HEK293 (cell line): Measurements from ENCODE around the gene IFNL2.

ENCODE experiments used
- CTCF ChIA-PET: fragments of 350-600 bp; formaldehyde crosslinking; extraction: SDS; loops from one replicate; lab custom pipeline; 2021; ENCODE audit warnings: antibody characterized with exemption; lab: Yijun Ruan, JAX
- POLR2A ChIA-PET: fragments of 300-600 bp; formaldehyde crosslinking; extraction: SDS; loops from one replicate; lab custom pipeline; 2020; ENCODE audit warnings: antibody characterized with exemption, inconsistent platforms; lab: Yijun Ruan, JAX
- H3K27ac ChIP-seq: fragments of 200-500 bp; sonication (Bioruptor generic); 2 replicates; pipeline ENCODE4 v1.5.1; 2014; ENCODE audit warnings: low read depth, low read length, control low read depth, inconsistent platforms; ENCODE audit errors: extremely low read depth
- H3K36me3 ChIP-seq, 2 experiments: fragments of 200-500 bp in 1 of 2; sonication (Bioruptor generic) in 1 of 2; 1 replicate in 1 of 2; 2 replicates in 1 of 2; pipeline ENCODE4 v1.5.1; 2014 to 2017; ENCODE audit warnings: inconsistent platforms in 2 of 2, low read length in 2 of 2; ENCODE audit not compliant: control insufficient read depth in 2 of 2, insufficient read depth in 1 of 2
- H3K4me1 ChIP-seq: fragments of 200-500 bp; sonication (Bioruptor generic); 2 replicates; pipeline ENCODE4 v1.5.1; 2014; ENCODE audit warnings: mild to moderate bottlenecking, low read length, inconsistent platforms; ENCODE audit not compliant: control insufficient read depth, insufficient read depth
- H3K4me3 ChIP-seq: 2 replicates; pipeline ENCODE4 v1.5.1; 2011; ENCODE audit warnings: low read depth, mild to moderate bottlenecking, control low read depth, low read length, moderate library complexity
- H3K9me3 ChIP-seq: fragments of 200-500 bp; sonication (Bioruptor generic); 2 replicates; pipeline ENCODE4 v1.5.1; 2014; ENCODE audit warnings: low read depth, low read length, inconsistent platforms; ENCODE audit not compliant: control insufficient read depth, insufficient read depth
- KLF10 ChIP-seq: fragments of 450-650 bp; IDR thresholded peaks from 2 replicates; pipeline ENCODE4 v1.5.1; 2018; ENCODE audit warnings: missing biosample characterization, mild to moderate bottlenecking, missing genetic modification characterization
- PATZ1 ChIP-seq: fragments of 450-650 bp; formaldehyde crosslinking; IDR thresholded peaks from 2 replicates; pipeline ENCODE4 v1.5.1; 2016; ENCODE audit warnings: missing biosample characterization, missing genetic modification characterization
- PRDM10 ChIP-seq: fragments of 450-650 bp; formaldehyde crosslinking; IDR thresholded peaks from 2 replicates; pipeline ENCODE4 v1.5.1; 2016; ENCODE audit warnings: missing biosample characterization, missing genetic modification characterization
- ZBTB10 ChIP-seq: fragments of 450-650 bp; formaldehyde crosslinking; IDR thresholded peaks from 2 replicates; pipeline ENCODE4 v1.5.1; 2016; ENCODE audit warnings: missing biosample characterization, missing genetic modification characterization
- ZBTB21 ChIP-seq: fragments of 450-650 bp; formaldehyde crosslinking; IDR thresholded peaks from 2 replicates; pipeline ENCODE4 v1.5.1; 2017; ENCODE audit warnings: missing biosample characterization, missing genetic modification characterization
- ZFP3 ChIP-seq: fragments of 450-650 bp; formaldehyde crosslinking; IDR thresholded peaks from 2 replicates; pipeline ENCODE4 v1.5.1; 2016; ENCODE audit warnings: low read depth, missing biosample characterization, missing genetic modification characterization
- ZNF10 ChIP-seq: fragments of 450-650 bp; formaldehyde crosslinking; IDR thresholded peaks from 2 replicates; pipeline ENCODE4 v1.5.1; 2017; ENCODE audit warnings: missing biosample characterization, missing genetic modification characterization
- ZNF138 ChIP-seq: fragments of 450-650 bp; formaldehyde crosslinking; IDR thresholded peaks from 2 replicates; pipeline ENCODE4 v1.5.1; 2016; ENCODE audit warnings: missing biosample characterization, missing genetic modification characterization, borderline replicate concordance
- ZNF146 ChIP-seq: fragments of 450-650 bp; formaldehyde crosslinking; IDR thresholded peaks from 2 replicates; pipeline ENCODE4 v1.5.1; 2016; ENCODE audit warnings: missing biosample characterization, missing genetic modification characterization
- ZNF202 ChIP-seq: fragments of 450-650 bp; formaldehyde crosslinking; IDR thresholded peaks from 2 replicates; pipeline ENCODE4 v1.5.1; 2016; ENCODE audit warnings: missing biosample characterization, missing genetic modification characterization, borderline replicate concordance
- ZNF221 ChIP-seq: fragments of 450-650 bp; formaldehyde crosslinking; IDR thresholded peaks from 2 replicates; pipeline ENCODE4 v1.5.1; 2017; ENCODE audit warnings: missing biosample characterization, missing genetic modification characterization, borderline replicate concordance
- ZNF23 ChIP-seq: fragments of 450-650 bp; formaldehyde crosslinking; IDR thresholded peaks from 2 replicates; pipeline ENCODE4 v1.5.1; 2016; ENCODE audit warnings: missing biosample characterization, missing genetic modification characterization, borderline replicate concordance
- ZNF311 ChIP-seq: fragments of 450-650 bp; formaldehyde crosslinking; IDR thresholded peaks from 2 replicates; pipeline ENCODE4 v1.5.1; 2017; ENCODE audit warnings: missing biosample characterization, missing genetic modification characterization, borderline replicate concordance
- ZNF335 ChIP-seq: fragments of 450-650 bp; formaldehyde crosslinking; conservative IDR thresholded peaks from 2 replicates; pipeline ENCODE4 v1.5.1; 2016; ENCODE audit warnings: missing biosample characterization, missing genetic modification characterization
- ZNF639 ChIP-seq: fragments of 450-650 bp; formaldehyde crosslinking; IDR thresholded peaks from 2 replicates; pipeline ENCODE4 v1.5.1; 2016; ENCODE audit warnings: missing biosample characterization, missing genetic modification characterization
- ZNF660 ChIP-seq: fragments of 450-650 bp; IDR thresholded peaks from 2 replicates; pipeline ENCODE4 v1.5.1; 2018; ENCODE audit warnings: missing biosample characterization, mild to moderate bottlenecking, missing genetic modification characterization
- ZNF692 ChIP-seq: fragments of 450-650 bp; formaldehyde crosslinking; IDR thresholded peaks from 2 replicates; pipeline ENCODE4 v1.5.1; 2016; ENCODE audit warnings: missing biosample characterization, missing genetic modification characterization
- ZNF792 ChIP-seq: fragments of 450-650 bp; formaldehyde crosslinking; IDR thresholded peaks from 2 replicates; pipeline ENCODE4 v1.5.1; 2016; ENCODE audit warnings: missing biosample characterization, missing genetic modification characterization

IFNL2 gene

GRCh38 chr19:39307046-39307821 is 39.0 kb downstream of the IFNL2 start (continued):
- no peak for TF ChIP-seq ZBTB10 (tag by site-specific recombination)
- TF ChIP-seq KLF10 (tag by site-specific recombination), result 0 out of 2 replicates have a peak, but pooled peaks have one; percentile 29

- ChIA-PET POLR2A (no interaction called here), CTCF (interaction anchor here (1.1 kb wide), 1 partner anchor 20 kb away, joined by 3 read pairs; no protein-coding TSS in a partner anchor)
- no peak overlapping the region for H3K27ac ChIP-seq
- no peaks in the 10 kb centered on the region for H3K9me3 ChIP-seq
- peaks cover 43 to 45% of the 10 kb centered on the region in 2 experiments for H3K36me3 ChIP-seq
- peak; percentile 66; the same call in 1 of the 2 replicates for TF ChIP-seq ZNF202 (tag by site-specific recombination)
- no peak for TF ChIP-seq ZFP3
- 0 out of 2 replicates have a peak, but pooled peaks have one; percentile 25 for TF ChIP-seq ZNF10
- H3K4me3 ChIP-seq, result no peak overlapping the region
- peaks cover 22% of the 10 kb centered on the region for H3K4me1 ChIP-seq
Observed at GRCh38 chr19:39307822-39308530, 39.8 kb downstream of the IFNL2 start.

GRCh38 chr19:39308531-39309304 is 40.5 kb downstream of the IFNL2 start:
- ChIA-PET POLR2A (no interaction called here), CTCF (interaction anchor here (0.6 to 1.1 kb wide), 2 partner anchors 19 to 47 kb away, joined by 3 read pairs; no protein-coding TSS in a partner anchor)
- H3K4me3 ChIP-seq, result no peak overlapping the region
- TF ChIP-seq ZNF692 (tag by site-specific recombination) (no peak), ZNF138 (tag by site-specific recombination) (no peak), PATZ1 (tag by site-specific recombination) (no peak), ZNF23 (no peak), ZBTB21 (tag by site-specific recombination) (no peak), PRDM10 (tag by site-specific recombination) (no peak), ZNF660 (tag by site-specific recombination) (no peak), ZNF792 (tag by site-specific recombination) (no peak), ZNF311 (tag by site-specific recombination) (no peak), ZNF221 (tag by site-specific recombination) (no peak), ZNF146 (tag by site-specific recombination) (no peak), ZNF335 (tag by site-specific recombination) (no peak), ZNF639 (tag by site-specific recombination) (no peak)

More at GRCh38 chr19:39308531-39309304, 40.5 kb downstream of the IFNL2 start:
- peaks cover 50 to 52% of the 10 kb centered on the region in 2 experiments for H3K36me3 ChIP-seq
- H3K9me3 ChIP-seq, result no peaks in the 10 kb centered on the region
- H3K4me1 ChIP-seq, result peaks cover 22% of the 10 kb centered on the region
- H3K27ac ChIP-seq, result no peak overlapping the region
